Germinal center (tissue), 1 donor: Measurements from ENCODE around the gene GSAP.
A peak's percentile ranks its signal among the peaks of the same experiment; 100 is the strongest.

Experiments used
- DNase-seq: peaks from one replicate; pipeline ENCODE4 v3.0.0; 2012; ENCODE audit warnings: mixed read lengths, low spot score

The GSAP gene

DNA sequence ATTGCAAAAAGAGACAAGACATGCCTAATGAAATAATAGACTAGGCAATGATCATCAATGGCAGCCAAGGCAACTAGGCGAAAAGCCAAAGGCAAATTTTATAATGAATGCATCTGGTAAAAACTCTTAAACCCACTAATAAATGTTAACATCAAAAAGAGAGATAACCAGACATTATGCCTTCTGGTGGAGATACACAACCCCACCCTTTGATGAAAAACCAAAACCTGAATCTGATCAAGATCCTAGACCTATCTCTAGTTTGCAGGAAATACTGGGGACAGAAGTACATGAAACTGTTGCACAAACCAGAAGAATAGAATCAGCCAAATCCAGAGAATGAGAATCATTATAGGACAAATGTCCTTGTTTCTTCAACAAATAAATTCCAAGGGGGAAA is 22.0 kb upstream of the GSAP start:
- DNase-seq: no peak

GRCh38 chr7:77434570-77435275 is 18.6 kb upstream of the GSAP start:
- DNase-seq: no peak

GRCh38 chr7:77433901-77434300 is 17.8 kb upstream of the GSAP start:
- DNase-seq: no peak

DNA sequence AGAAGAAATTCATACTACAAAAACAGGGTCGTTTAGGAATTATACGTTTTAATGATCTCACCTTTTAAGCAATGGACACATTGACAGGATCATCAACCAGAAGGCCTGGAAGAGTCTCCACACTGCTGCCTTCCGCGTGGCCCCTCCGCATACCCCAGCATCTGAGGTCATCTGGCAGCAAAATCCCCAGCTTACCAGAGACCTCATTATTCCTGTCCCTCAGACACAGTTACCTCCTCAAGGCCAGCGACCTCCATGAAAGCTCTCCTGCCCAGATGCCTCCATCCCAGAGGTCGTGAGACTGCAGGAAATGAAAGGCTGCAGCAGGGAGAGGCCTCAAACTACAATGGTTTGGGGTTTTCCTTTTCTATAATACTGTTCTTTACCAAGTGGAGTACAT is 14.8 kb upstream of the GSAP start:
- no peak for DNase-seq

DNA sequence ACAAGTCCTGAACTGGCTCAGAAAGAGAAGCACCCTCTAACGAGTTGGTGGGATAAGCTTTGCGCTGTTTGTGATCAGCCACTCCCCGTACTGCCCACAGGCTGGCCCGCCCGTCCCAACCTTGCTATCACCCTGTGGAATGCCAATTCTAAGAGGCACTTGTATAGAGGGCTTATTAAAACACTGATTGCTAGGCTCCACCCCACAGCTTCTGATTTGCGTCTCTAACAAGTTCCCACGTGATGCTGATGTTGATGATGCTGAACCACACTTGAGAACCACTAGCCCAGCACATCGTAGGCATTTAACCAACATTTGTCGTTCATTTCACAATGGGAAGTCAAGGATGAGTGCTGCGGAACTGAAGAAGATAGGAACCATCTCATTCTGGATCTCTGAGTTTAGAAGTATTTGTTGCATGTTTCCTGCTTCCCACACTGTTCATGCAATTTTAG is 12.7 kb upstream of the GSAP start:
- no peak for DNase-seq

- no peak for DNase-seq
Measured at GRCh38 chr7:77427996-77428603, 12.0 kb upstream of the GSAP start.

DNA sequence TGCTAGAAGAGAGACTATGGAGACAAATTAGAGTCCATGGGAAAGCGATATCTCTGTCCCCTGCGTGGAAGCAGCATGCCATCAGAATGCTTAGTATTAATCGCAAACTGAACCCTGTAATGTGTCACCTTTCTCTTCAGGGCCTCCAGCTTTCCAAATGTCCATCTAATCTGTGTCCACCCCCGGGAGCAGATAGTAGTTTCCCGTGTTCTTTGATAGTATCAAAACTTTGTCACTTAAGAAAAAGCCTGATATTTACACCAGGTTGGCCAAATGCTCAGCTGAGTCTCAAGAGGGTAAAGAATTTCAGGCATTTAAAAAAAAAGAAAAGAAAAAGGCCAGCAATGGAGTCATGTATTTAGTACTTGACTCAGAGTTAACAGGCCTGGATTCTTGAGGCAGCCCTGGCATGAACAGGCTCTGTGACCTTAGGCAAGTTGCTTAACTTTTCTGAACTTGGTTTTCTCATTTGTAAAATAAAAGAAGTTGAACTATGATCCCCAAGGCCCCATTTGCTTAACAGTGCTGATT is 10.4 kb upstream of the GSAP start:
- no peak for DNase-seq

GRCh38 chr7:77426052-77426404 is 9.9 kb upstream of the GSAP start:
- DNase-seq: no peak

DNA sequence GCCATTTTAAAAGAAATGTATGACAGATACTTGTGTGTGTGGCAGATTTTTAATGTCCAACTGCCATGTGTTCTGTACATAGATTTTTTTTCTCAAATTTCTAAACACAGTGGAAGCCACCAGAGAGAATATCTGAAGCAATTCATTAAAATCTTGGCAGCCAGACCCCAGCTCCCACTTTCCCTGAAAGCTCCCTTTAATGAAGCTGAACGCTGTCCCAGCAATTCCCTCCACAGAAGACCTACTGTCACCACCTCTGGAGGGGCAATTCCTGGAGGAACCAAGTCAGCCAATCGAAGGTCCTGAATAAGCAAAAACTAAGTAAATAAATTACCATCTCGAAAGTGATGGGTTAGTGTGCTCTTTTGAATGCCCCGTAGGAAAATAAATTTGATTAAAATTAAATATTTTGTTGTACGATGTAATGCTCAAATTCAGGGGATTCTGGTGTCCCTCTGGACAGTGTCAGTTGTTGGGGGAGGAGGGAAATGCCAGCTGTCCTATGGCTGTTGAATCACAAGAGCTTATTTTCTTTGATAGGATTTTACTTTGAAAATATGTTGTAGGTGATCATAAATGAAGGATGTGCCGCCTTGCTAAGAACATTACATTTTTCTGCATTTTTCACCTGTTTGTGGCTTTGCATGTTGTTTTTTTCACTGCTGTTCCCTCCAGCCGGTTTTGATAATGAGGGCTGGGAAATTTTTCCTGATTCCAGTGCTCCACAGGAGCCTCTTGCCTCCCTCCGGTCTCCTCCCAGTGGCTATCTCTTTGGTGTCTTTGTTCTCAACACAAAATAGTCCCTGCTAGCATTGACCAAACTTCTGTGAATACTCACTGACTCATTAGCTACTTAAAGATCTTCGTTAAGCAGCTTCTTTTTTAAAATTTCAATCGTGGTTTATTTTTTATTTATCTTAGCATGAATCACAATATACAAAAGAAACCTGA is 9.2 kb upstream of the GSAP start:
- DNase-seq: no peak

- DNase-seq: no peak
Measured at GRCh38 chr7:77422500-77422899, 6.4 kb upstream of the GSAP start.

- no peak for DNase-seq
Measured at GRCh38 chr7:77420986-77421672, 5.0 kb upstream of the GSAP start.

DNA sequence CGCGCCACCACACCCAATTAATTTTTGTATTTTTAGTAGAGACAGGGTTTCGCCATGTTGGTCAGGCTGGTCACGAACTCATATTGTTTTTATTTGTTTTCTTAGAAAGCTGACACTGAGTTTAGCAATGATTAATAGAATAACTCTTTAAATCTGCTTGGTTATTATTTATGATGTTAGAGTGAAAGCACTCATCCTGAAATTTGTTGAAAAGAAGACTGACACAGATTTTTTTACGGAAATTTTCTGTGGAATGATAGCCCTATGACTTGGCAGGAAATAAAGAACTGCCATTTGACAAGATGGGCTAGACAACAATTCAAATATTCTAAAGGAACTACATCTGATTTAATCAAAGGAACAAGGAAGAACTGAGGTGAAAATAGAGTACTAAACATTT is 4.3 kb upstream of the GSAP start:
- DNase-seq: no peak

GRCh38 chr7:77419102-77419501 is 3.0 kb upstream of the GSAP start:
- no peak for DNase-seq

GRCh38 chr7:77417801-77418200 is 1.7 kb upstream of the GSAP start:
- no peak for DNase-seq

DNA sequence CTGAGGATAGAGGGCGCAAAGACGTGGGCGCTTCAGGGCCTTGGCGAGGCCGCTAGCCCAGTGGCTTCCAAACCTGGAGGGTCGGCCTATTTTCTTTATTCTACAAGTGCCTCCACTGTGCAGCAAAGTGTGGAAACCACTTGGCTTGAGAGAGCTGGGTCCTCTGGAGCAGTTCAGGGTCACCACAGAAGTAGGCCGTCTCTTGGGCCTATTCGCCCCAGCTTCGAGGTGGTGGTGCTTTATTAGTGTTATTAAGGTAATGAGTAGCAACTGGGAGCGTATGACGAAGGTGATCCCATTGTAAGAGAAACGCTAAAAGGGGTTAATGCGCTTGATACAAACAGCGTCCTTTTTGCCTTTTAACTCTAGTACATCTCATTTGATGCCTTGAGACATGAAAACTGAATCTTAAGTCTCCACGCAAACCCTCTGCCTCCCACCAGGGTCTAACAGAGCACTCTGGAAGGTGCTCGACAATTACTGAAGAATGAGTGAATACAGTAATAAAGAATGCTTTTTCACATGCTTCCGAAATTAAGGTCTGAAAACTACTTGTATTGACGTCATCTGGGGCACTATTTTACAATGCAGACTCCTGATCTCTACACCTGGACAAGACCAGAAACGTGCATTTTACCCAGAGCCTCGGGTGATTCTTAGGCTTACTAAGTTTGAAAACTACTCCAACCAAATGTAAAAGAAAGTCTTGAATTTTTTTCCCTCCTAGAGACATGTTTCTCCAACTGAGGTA is 647 bp upstream of the GSAP start:
- DNase-seq: no peak

- peak; percentile 85 for DNase-seq
Measured at GRCh38 chr7:77415476-77415822, 700 bp downstream of the GSAP start.

- no peak for DNase-seq
Measured at GRCh38 chr7:77413861-77414424, 2.2 kb downstream of the GSAP start.

DNA sequence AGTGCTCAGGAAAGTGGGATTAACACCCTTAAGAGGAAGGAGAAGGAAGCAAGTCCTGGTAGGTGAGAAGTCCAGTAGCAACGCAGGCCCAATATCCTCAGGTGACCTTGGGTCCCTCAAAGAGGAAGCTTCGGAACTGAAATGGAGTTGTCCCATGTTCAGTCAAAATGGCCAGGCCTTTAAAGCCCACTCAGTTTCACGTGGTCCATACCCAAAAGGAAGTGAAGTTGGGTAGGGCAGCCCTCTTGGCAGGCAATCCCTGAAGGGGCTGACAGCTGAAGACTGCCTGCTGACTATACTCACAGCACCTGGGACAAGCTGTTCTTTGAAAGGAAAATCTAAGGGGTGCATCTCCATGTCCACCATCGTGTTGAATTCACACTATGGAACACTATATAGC is 3.0 kb downstream of the GSAP start:
- DNase-seq: no peak

GRCh38 chr7:77409739-77410547 is 6.2 kb downstream of the GSAP start:
- no peak for DNase-seq

GRCh38 chr7:77409005-77409738 is 7.0 kb downstream of the GSAP start:
- no peak for DNase-seq
